ENCODE measurements around the gene SLC9C1. TPM values are rescaled to one million over a fixed set of nuclear protein-coding genes. Genes with fewer than 3 reads are reported as not detected.

Gene SLC9C1
- total RNA-seq, 2 experiments from 2014 or later: not detected

GRCh38 chr3:112289011-112289410 lies 5.0 kb downstream of the SLC9C1 start:
- no peaks in the 10 kb centered on the region for H3K27me3 ChIP-seq (ENCODE audit: control insufficient read depth in 1 of 2, insufficient read depth in 2 of 2, low read length in 2 of 2)
- Mint-ChIP-seq H3K27me3 (no peaks in the 10 kb centered on the region), H3K36me3 (ENCODE audit: low read depth) (no peaks in the 10 kb centered on the region), H3K9me3 (no peaks in the 10 kb centered on the region), H3K4me1 (ENCODE audit: low read depth) (peaks cover 6% of the 10 kb centered on the region), H3K27ac (no peak overlapping the region), H3K4me3 (no peak overlapping the region)
- ATAC-seq (ENCODE audit: poor library complexity) (no peak), DNase-seq (no peak)
- ChIA-PET POLR2A (interaction anchor here (1.0 kb wide), 1 partner anchor 15 kb away, joined by 3 read pairs; no protein-coding TSS in a partner anchor), CTCF (no interaction called here)
- H3K4me3 ChIP-seq (ENCODE audit: low read length): no peak overlapping the region
- H3K36me3 ChIP-seq (ENCODE audit: insufficient read depth, low read length): no peaks in the 10 kb centered on the region
- peaks cover 3% of the 10 kb centered on the region for H3K4me1 ChIP-seq (ENCODE audit: insufficient read depth, low read length)
- TF ChIP-seq CTCF (IDR thresholded peaks at IDR 0.05): no peak
- H3K9me3 ChIP-seq (ENCODE audit: control insufficient read depth in 1 of 2, insufficient read depth in 1 of 2, low read length in 2 of 2): no peaks in the 10 kb centered on the region
- no peak overlapping the region for H3K27ac ChIP-seq (ENCODE audit: low read depth in 1 of 2, low read length in 2 of 2)
- intact Hi-C loops (cut with DNase I, micrococcal nuclease): no loop called here

- Mint-ChIP-seq H3K4me3 (no peak overlapping the region), H3K36me3 (ENCODE audit: low read depth) (no peaks in the 10 kb centered on the region), H3K27me3 (no peaks in the 10 kb centered on the region), H3K4me1 (ENCODE audit: low read depth) (no peaks in the 10 kb centered on the region), H3K27ac (no peak overlapping the region), H3K9me3 (no peaks in the 10 kb centered on the region)
- Histone ChIP-seq H3K27ac (ENCODE audit: low read depth in 1 of 2, low read length in 2 of 2) (no peak overlapping the region), H3K9me3 (ENCODE audit: control insufficient read depth in 1 of 2, insufficient read depth in 1 of 2, low read length in 2 of 2) (no peaks in the 10 kb centered on the region), H3K4me3 (ENCODE audit: low read length) (no peak overlapping the region), H3K4me1 (ENCODE audit: insufficient read depth, low read length) (no peaks in the 10 kb centered on the region), H3K27me3 (ENCODE audit: control insufficient read depth in 1 of 2, insufficient read depth in 2 of 2, low read length in 2 of 2) (peaks cover 0 to 7% of the 10 kb centered on the region in 2 experiments), H3K36me3 (ENCODE audit: insufficient read depth, low read length) (no peaks in the 10 kb centered on the region)
- no peak for TF ChIP-seq CTCF (IDR thresholded peaks at IDR 0.05)
- intact Hi-C loops (cut with DNase I, micrococcal nuclease): no loop called here
- no peak for ATAC-seq (ENCODE audit: poor library complexity)
- CTCF ChIA-PET: no interaction called here
- no peak for DNase-seq
- POLR2A ChIA-PET: no interaction called here
Observed at GRCh38 chr3:112280266-112280665, 13.8 kb downstream of the SLC9C1 start.

- Mint-ChIP-seq H3K4me1 (ENCODE audit: low read depth) (no peaks in the 10 kb centered on the region), H3K27ac (no peak overlapping the region), H3K4me3 (no peak overlapping the region), H3K27me3 (no peaks in the 10 kb centered on the region), H3K36me3 (ENCODE audit: low read depth) (no peaks in the 10 kb centered on the region), H3K9me3 (no peaks in the 10 kb centered on the region)
- H3K4me3 ChIP-seq (ENCODE audit: low read length): no peak overlapping the region
- intact Hi-C loops (cut with DNase I, micrococcal nuclease): no loop called here
- H3K27me3 ChIP-seq (ENCODE audit: control insufficient read depth in 1 of 2, insufficient read depth in 2 of 2, low read length in 2 of 2): no peaks in the 10 kb centered on the region
- ATAC-seq (ENCODE audit: poor library complexity): no peak
- CTCF ChIA-PET: no interaction called here
- POLR2A ChIA-PET: no interaction called here
- no peaks in the 10 kb centered on the region for H3K9me3 ChIP-seq (ENCODE audit: control insufficient read depth in 1 of 2, insufficient read depth in 1 of 2, low read length in 2 of 2)
- no peaks in the 10 kb centered on the region for H3K36me3 ChIP-seq (ENCODE audit: insufficient read depth, low read length)
- no peak for TF ChIP-seq CTCF (IDR thresholded peaks at IDR 0.05)
- H3K27ac ChIP-seq (ENCODE audit: low read depth in 1 of 2, low read length in 2 of 2): no peak overlapping the region
- no peak for DNase-seq
- no peaks in the 10 kb centered on the region for H3K4me1 ChIP-seq (ENCODE audit: insufficient read depth, low read length)
Observed at GRCh38 chr3:112273536-112273935, 20.5 kb downstream of the SLC9C1 start.
